Measurements from ENCODE around the gene EIF4G1. TPM values are rescaled to one million over a fixed set of nuclear protein-coding genes. Genes with fewer than 3 reads are reported as not detected.

EIF4G1 gene
- total and polyA plus RNA-seq, 12 donors, result 231 to 600 (median 348) TPM

- intact Hi-C loops (cut with DNase I), result no loop called here
- Histone ChIP-seq H3K27ac (peak overlapping the region in 2 of 5 donors; percentile 19 to 65), H3K36me3 (replicated peaks in 1 of 2) (peaks cover 0 to 38% of the 10 kb centered on the region in 2 donors), H3K4me1 (replicated peaks in 1 of 2) (peaks cover 17 to 43% of the 10 kb centered on the region in 2 donors), H3K4me3 (no peak overlapping the region), H3K9me3 (replicated peaks in 1 of 3) (no peaks in the 10 kb centered on the region), H3K27me3 (no peaks in the 10 kb centered on the region)
- WGBS, 4 donors, result 76 to 84% (median 78%) methylated on average over 7 to 9 of the region's 9 CpGs
- no peak for DNase-seq
- no peak for TF ChIP-seq POLR2A (IDR thresholded peaks at IDR 0.05)
- no peak for TF ChIP-seq CTCF (IDR thresholded peaks at IDR 0.05)
These were observed 53.7 kb downstream of the EIF4G1 start for GRCh38 chr3:184368116-184368515.

GRCh38 chr3:184368586-184369183 lies 54.3 kb downstream of the EIF4G1 start:
- peak in 5 of 7 donors; percentile 57 to 73 (median 65) for DNase-seq
- intact Hi-C loops (cut with DNase I), result no loop called here
- Histone ChIP-seq H3K4me3 (no peak overlapping the region), H3K27ac (peak overlapping the region in 3 of 5 donors; percentile 40 to 65 (median 58)), H3K27me3 (no peaks in the 10 kb centered on the region), H3K36me3 (replicated peaks in 1 of 2) (peaks cover 0 to 38% of the 10 kb centered on the region in 2 donors), H3K9me3 (replicated peaks in 1 of 3) (no peaks in the 10 kb centered on the region), H3K4me1 (replicated peaks in 1 of 2) (peaks cover 15 to 46% of the 10 kb centered on the region in 2 donors)
- WGBS, 4 donors, result 29 to 42% (median 38%) methylated on average over 3 of the region's 3 CpGs
- TF ChIP-seq POLR2A (IDR thresholded peaks at IDR 0.05) (no peak), CTCF (IDR thresholded peaks at IDR 0.05) (no peak)

GRCh38 chr3:184371570-184372018 lies 57.2 kb downstream of the EIF4G1 start:
- no peaks in the 10 kb centered on the region for H3K27me3 ChIP-seq
- TF ChIP-seq CTCF (IDR thresholded peaks at IDR 0.05) (peak; percentile 88 to 98 (median 96)), POLR2A (IDR thresholded peaks at IDR 0.05) (no peak)
- no peak overlapping the region for H3K27ac ChIP-seq
- H3K36me3 ChIP-seq (replicated peaks in 1 of 2), result peaks cover 0 to 23% of the 10 kb centered on the region in 2 donors
- H3K4me1 ChIP-seq (replicated peaks in 1 of 2), result peaks cover 10 to 36% of the 10 kb centered on the region in 2 donors
- peak; percentile 83 to 93 (median 89) for DNase-seq
- intact Hi-C loops (cut with DNase I), result loop anchor here (5.0 kb wide), 2 partner anchors 141 to 171 kb away; no protein-coding TSS in a partner anchor
- WGBS, 4 donors, result 31 to 37% (median 34%) methylated on average over 5 of the region's 5 CpGs
- no peaks in the 10 kb centered on the region for H3K9me3 ChIP-seq (replicated peaks in 1 of 3)
- H3K4me3 ChIP-seq, result no peak overlapping the region

GRCh38 chr3:184372296-184372821 lies 58.0 kb downstream of the EIF4G1 start:
- no peak for DNase-seq
- 66 to 76% (median 68%) methylated on average over 8 of the region's 8 CpGs for WGBS, 4 donors
- H3K27me3 ChIP-seq, result no peaks in the 10 kb centered on the region
- peaks cover 10 to 38% of the 10 kb centered on the region in 2 donors for H3K4me1 ChIP-seq (replicated peaks in 1 of 2)
- peak overlapping the region in 1 of 5 donors; percentile 18 for H3K27ac ChIP-seq
- H3K4me3 ChIP-seq, result no peak overlapping the region
- no peaks in the 10 kb centered on the region for H3K9me3 ChIP-seq (replicated peaks in 1 of 3)
- TF ChIP-seq CTCF (IDR thresholded peaks at IDR 0.05), result no peak
- TF ChIP-seq POLR2A (IDR thresholded peaks at IDR 0.05), result no peak
- peaks cover 0 to 16% of the 10 kb centered on the region in 2 donors for H3K36me3 ChIP-seq (replicated peaks in 1 of 2)
- intact Hi-C loops (cut with DNase I), result loop anchor here (5.0 kb wide), 2 partner anchors 140 to 170 kb away; no protein-coding TSS in a partner anchor
